ENCODE data around the gene CACNA1E.

The CACNA1E gene

GRCh38 chr1:181583598-181583997, 100.3 kb downstream of the CACNA1E start:
- DNase-seq (ENCODE audit: low read depth in 2 of 2) = no peak

- DNase-seq (ENCODE audit: low read depth in 2 of 2) = no peak
These were observed 104.6 kb downstream of the CACNA1E start for GRCh38 chr1:181587870-181588438.

GRCh38 chr1:181588631-181589030, 105.3 kb downstream of the CACNA1E start:
- DNase-seq (ENCODE audit: low read depth in 2 of 2) = no peak

DNA sequence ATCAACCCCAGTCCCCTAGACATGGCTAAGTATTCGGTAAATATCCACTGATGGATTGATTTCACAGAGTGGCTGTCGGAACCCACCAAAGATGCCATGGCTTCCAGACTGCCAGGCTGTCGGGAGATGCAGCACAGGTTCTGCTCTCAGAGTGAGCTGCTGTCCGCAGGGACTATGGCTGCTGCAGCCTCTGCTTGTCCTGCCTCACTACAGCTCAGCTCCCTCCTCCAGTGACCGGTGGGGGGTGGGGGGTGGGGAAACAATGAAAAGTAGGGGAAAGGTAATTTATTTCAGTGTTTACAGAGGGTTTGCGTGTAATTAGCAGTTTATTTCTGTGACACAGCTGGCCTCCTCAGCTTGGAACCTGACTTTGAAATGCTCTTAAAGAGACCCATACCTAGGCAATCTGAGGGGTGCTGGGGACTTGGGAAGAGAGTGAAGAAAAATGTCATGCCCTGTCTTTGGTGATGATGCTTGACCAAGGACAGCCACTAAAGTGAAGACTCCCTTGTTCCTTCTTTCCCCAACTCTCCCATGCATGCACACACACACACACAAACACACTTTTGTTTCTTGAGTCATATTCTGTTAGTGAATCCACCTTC, 109.0 kb downstream of the CACNA1E start:
- no peak for DNase-seq (ENCODE audit: low read depth in 2 of 2)

- no peak for DNase-seq (ENCODE audit: low read depth in 2 of 2)
These were observed 109.7 kb downstream of the CACNA1E start for GRCh38 chr1:181593042-181593441.

DNA sequence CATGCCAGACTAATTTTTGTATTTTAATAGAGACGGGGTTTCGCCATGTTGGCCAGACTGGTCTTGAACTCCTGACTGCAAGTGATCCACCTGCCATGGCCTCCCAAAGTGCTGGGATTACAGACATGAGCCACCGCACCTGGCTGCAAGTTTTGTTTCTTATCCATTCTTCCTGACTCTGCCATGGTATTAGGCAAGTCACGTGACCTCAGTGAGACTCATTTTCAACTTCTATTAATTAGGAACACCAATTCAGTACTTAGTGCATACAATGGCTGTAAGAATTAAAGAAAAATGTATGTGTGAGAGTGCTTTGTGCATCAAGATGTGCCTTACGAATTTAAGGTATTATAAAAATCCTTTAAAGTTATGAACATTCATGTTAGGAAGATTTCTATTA, 111.2 kb downstream of the CACNA1E start:
- no peak for DNase-seq (ENCODE audit: low read depth in 2 of 2)

DNA sequence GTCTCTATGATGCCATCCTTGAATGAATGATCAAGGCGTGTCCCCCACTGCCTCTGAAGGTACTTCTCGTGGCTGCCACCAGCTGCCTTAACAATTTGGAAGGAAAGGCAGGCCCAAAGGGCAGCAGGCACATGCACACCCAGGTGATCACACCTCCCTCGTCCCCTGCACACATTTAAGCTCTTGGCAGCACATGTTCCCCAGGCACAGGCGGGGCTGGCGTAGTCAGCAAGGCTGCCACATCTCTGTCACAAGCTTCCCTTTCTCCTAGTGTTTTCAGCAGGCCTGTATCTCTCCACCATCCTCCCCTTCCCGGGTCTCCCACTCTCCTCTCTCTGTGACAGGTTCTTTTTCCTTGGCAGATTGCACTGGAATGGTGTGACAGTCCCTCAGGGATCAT, 111.9 kb downstream of the CACNA1E start:
- DNase-seq (ENCODE audit: low read depth in 2 of 2) = no peak

DNA sequence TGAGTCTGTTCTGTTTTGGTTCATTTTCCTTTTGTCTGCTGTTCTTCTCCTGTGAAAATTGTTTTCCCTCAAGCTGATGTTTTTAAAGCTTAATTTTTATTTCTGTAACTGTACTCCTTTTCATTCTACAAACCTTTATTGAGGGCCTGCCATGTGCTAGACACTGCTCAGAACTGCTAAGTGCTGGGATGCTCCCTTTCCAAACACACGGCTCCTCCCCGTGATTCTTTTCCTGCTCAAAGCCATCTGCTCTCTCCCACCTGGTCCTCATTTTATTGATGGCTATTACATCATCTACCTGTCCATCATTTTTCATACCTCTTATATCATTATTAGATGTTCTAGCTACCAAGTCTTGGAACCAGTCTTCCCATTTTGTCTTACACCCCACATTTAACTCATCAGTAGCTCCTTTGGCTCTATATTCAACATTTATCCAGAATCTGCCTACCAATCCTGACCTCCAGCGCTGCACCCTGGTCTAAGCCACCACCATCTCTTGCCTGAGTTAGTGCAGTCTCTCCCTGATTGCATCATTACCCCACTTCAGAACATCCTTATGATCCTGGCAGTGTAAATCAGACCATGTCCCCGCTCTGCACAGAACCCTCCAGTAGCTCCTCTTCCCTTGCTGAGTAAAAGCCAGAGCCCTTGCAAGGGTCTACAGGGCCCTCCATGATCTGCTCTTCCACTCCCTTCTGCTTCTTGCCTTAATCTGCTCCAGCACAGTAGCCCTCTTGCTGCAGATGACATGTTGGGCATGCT, 118.1 kb downstream of the CACNA1E start:
- DNase-seq (ENCODE audit: low read depth in 2 of 2) = no peak

DNA sequence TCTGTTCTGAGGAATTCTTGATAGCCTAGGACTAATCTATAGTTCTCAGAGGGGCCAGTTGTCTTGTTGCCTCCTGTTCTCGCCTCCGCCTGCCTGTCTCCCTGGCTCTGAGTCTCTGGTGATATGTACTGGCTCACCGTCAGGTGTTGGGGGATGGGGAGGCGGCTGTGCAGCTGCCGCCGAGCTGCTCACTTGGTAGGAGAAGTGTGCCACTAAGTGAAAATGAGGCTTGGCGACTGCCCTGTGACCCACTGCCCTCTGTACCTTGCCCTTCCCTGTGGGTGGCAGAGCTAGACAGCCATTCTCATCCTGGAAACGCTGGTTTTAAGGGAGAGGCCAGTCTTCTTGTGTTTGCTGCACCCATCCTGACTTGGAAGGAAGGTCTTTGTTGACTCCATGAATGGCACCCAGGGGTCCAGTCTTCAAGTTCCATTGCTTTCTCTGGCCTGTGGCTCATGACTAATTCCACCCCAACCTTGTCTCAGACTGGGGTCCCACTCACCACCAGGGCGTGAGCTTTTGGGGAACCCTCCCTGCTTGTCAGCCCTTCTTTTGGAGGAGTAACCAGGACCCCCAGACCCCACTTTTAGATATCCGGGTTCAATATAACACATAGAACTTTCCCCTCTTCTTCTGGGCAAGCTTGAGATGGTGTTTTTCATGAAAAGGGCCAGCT, 120.6 kb downstream of the CACNA1E start:
- DNase-seq (ENCODE audit: low read depth in 2 of 2) = no peak

DNA sequence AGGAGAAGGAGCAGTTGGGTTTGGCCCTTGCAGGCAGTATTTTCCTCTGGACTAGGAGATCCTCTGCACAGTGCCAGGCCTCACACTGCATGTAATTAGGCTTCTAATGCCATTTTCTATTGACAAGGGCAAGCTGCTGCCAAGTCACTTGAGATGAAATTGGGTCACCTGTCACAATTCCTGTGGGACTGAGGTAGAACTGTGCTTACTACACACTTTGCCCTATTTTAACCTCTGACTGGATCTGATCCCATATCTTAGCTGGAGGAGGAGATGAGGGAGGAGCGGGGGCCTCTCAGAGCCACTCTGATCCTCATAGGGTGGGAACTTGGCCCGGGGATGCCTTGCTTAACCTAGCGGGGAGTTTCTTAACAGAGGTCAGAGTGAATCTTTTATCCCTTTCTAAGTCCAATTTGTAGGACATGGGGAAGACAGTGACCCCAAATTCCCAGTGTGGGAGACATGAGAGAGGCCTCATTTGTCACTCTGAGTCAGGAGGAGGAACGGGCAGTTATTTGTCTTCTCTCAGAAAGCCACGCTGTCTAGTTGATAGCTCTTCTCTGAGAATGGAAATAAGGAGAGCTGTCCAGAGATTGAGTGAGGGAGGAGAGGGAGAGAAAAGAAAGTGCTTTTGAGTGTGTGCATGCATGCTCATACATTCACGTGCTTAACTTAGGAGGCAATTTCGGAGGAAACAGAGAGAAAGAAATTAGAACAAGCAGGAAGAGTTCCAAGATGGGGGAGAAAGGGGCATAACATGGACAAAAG, 121.3 kb downstream of the CACNA1E start:
- no peak for DNase-seq (ENCODE audit: low read depth in 2 of 2)

DNA sequence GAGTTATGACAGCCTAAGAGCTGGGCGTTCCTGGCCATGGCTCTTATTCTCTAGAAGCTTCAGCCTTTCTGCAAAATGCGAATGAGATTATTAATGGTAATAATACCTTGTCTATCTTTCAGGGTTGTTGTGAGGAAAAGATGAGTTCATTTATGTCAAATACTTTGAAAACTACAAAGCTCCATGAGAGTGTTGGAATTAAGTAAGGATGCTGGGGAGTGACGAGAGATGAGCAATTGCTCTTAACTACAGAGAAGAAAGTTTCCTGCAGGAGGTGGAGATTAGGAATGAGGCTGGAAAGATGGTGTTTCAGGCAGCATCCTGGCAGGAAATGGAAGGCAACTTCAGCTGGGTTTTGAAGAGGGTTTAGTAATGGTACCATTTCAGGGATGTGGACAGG, 124.2 kb downstream of the CACNA1E start:
- DNase-seq (ENCODE audit: low read depth in 2 of 2) = no peak

DNA sequence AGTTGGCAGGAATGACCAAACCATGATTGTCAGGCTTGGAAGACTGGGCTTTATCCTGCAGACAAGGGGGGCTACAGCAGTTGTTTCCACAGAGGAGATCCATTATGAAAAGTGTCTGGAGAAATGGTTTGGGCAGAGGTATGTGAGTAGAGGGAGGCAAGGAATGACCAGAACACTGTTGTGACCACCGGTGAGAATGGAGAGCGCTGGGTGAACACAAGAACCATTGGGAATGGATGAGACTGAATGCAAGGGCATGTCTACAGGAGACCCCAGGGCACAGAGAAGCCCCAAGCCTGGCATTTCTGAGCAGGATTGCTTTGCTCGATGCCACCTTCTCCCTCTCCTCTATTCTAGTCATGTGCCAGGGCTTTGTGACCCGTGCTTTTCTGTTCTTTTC, 125.1 kb downstream of the CACNA1E start:
- no peak for DNase-seq (ENCODE audit: low read depth in 2 of 2)

GRCh38 chr1:181608948-181609347, 125.6 kb downstream of the CACNA1E start:
- no peak for DNase-seq (ENCODE audit: low read depth in 2 of 2)

DNA sequence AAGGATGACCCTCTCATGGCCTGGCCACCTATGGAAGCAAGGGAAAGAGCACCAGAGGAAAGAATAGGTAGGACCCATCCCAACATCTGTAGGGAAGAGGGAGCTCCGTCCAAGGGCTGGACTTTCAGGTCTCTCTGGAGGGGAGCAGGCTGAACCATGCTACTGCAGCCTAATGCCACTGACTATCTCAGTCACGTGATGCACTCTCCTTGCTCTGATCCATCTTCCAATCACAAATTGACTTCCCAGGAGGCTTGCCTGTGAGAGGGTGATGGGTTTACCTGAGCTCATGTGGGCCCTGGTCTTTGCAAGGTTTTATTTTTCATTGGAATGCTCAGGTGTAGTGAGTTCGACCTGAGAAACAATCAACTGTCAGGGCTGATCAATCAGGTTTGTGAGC, 128.8 kb downstream of the CACNA1E start:
- no peak for DNase-seq (ENCODE audit: low read depth in 2 of 2)

DNA sequence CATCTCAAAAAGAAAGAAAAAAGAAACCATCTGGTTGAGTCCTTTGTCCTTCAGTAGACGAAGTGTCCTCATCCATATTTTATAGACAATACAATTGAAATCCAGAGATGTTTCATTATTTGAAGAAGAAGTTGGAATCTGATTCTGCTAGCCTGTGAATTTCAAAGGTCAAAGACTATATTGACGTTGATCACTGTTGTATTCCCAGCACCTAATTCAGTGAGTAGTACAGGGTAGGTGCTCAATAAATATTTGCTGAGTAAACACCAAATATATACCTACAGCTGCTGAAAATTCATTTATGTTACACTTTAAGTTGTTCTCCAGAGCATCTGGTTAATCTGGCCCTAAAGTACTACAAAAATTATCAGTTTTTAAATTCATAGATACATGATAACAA, 135.2 kb downstream of the CACNA1E start:
- DNase-seq (ENCODE audit: low read depth in 2 of 2) = no peak

GRCh38 chr1:181620183-181620582, 136.9 kb downstream of the CACNA1E start:
- DNase-seq (ENCODE audit: low read depth in 2 of 2) = no peak

- no peak for DNase-seq (ENCODE audit: low read depth in 2 of 2)
These were observed 140.5 kb downstream of the CACNA1E start for GRCh38 chr1:181623850-181624249.

- DNase-seq (ENCODE audit: low read depth in 2 of 2) = no peak
These were observed 143.1 kb downstream of the CACNA1E start for GRCh38 chr1:181626279-181626938.

DNA sequence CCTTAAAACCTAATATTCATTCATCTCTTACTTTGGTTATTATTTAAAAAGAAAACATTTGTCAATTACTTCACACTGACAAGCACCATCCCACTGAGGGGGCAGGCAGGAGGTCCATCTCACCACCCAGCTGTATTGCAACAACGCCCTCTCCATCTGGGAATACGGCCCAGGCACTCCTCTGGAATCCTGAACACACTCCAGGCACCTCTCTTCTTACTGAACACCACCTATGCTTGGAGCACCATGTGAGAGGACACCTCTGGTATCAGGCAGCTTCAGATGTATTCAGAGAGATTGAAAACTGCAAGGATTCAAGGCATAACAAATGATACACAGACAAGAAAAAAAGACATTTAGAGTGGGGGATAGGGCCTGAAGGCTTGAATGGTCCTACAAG, 147.1 kb downstream of the CACNA1E start:
- DNase-seq (ENCODE audit: low read depth in 2 of 2) = no peak

DNA sequence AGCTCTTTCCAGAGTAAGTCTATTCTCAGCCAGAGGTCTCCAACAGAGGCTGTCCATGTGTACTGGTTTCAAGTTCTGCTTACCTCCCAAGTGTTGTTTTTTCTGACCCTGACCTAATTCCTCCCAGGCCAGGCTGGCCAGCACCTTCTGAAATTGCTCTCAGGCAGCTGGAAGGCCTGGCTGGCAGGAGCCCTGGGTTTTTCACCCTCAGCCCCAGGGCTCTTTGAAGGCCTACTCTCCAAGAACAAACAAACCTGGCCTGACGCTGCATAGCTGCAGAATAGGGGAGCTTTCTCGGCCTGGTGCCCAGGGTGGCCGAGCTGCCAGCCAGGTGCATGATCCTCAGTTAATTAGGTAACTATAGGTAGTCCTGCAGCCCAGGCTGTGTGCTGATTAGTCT, 147.5 kb downstream of the CACNA1E start:
- no peak for DNase-seq (ENCODE audit: low read depth in 2 of 2)

GRCh38 chr1:181632492-181632891, 149.2 kb downstream of the CACNA1E start:
- no peak for DNase-seq (ENCODE audit: low read depth in 2 of 2)
